Natural killer cell (primary cell): ENCODE results near the gene HMCN2. TPM values are rescaled to one million over a fixed set of nuclear protein-coding genes. Genes with fewer than 3 reads are reported as not detected.

Source experiments
- ATAC-seq, 3 donors: fragments of 150-1000 bp in 2 of 3; fragments of 200-7000 bp in 1 of 3; cut with Tn5 transposase; 1 replicate in 1 of 3; 2 replicates in 2 of 3; pipeline ENCODE4 v1.10.0; 2021; ENCODE audit warnings: mild to moderate bottlenecking in 2 of 3, moderate library complexity in 2 of 3
- DNase-seq, 2 donors: peaks; one replicate each; pipeline versions ENCODE4 v3.0.0 to v3.0.0-alpha.2; 2013 to 2021; ENCODE audit warnings: mixed read lengths in 1 of 2
- H3K27ac ChIP-seq: one replicate; pipeline ENCODE4 v1.5.1; 2013; ENCODE audit warnings: mild to moderate bottlenecking, low read length
- H3K27me3 ChIP-seq: one replicate; pipeline ENCODE4 v1.6.1; 2013; ENCODE audit warnings: low read length; ENCODE audit not compliant: control insufficient read depth, insufficient read depth
- H3K36me3 ChIP-seq: one replicate; pipeline ENCODE4 v1.6.1; 2013; ENCODE audit warnings: low read length; ENCODE audit not compliant: control insufficient read depth, insufficient read depth
- H3K4me1 ChIP-seq: one replicate; pipeline ENCODE4 v1.6.1; 2013; ENCODE audit warnings: low read length; ENCODE audit not compliant: control insufficient read depth, insufficient read depth
- H3K4me3 ChIP-seq: one replicate; pipeline ENCODE4 v1.5.1; 2013; ENCODE audit warnings: low read length
- H3K9me3 ChIP-seq: one replicate; pipeline ENCODE4 v1.6.1; 2013; ENCODE audit warnings: low read length; ENCODE audit not compliant: control insufficient read depth, insufficient read depth
- H3K27ac Mint-ChIP-seq, 2 donors: one replicate each; pipeline ENCODE4 v1.8.0; 2022; ENCODE audit warnings: mild to moderate bottlenecking in 2 of 2, mixed read lengths in 2 of 2, moderate library complexity in 1 of 2
- H3K27me3 Mint-ChIP-seq, 2 donors: one replicate each; pipeline ENCODE4 v1.8.0; 2022; ENCODE audit warnings: low read depth in 2 of 2, mixed read lengths in 2 of 2
- H3K36me3 Mint-ChIP-seq: one replicate; pipeline ENCODE4 v1.8.0; 2022; ENCODE audit warnings: mixed read lengths
- H3K4me1 Mint-ChIP-seq, 2 donors: one replicate each; pipeline ENCODE4 v1.8.0; 2022; ENCODE audit warnings: mixed read lengths in 2 of 2
- H3K4me3 Mint-ChIP-seq: one replicate; pipeline ENCODE4 v1.8.0; 2022; ENCODE audit warnings: mild to moderate bottlenecking, moderate library complexity, mixed read lengths
- H3K9me3 Mint-ChIP-seq, 2 donors: one replicate each; pipeline ENCODE4 v1.8.0; 2022; ENCODE audit warnings: mixed read lengths in 2 of 2
- CTCF ChIP-seq: fragments of 200-600 bp; IDR thresholded peaks from one replicate; pipeline ENCODE4 v1.8.0; 2022; ENCODE audit warnings: antibody characterized with exemption
- WGBS: methylation state at CpG from one replicate; pipeline ENCODE4 v1.1.7; 2013; ENCODE audit warnings: missing lambda C conversion rate; ENCODE audit not compliant: insufficient coverage; 5-methylcytosine and 5-hydroxymethylcytosine counted together
- intact Hi-C: fragments of 100-400 bp; cut with micrococcal nuclease; formaldehyde crosslinking; loops from one replicate; pipeline ENCODE4 v1.14.2; 2022
- total RNA-seq, 4 donors: library from RNA; stranded (reverse); fragments of 120-200 nt in 1 of 4; gene quantifications; one replicate each; pipeline versions ENCODE4 v1.2.3 to v1.2.4, GENCODE V29; 2013 to 2022

Gene HMCN2
- total RNA-seq, 3 donors from 2014 or later (not counting 1 experiment from before 2014, with no cell fraction given), result not detected

GRCh38 chr9:130394320-130394719, 128.8 kb downstream of the HMCN2 start:
- Histone ChIP-seq H3K36me3 (no peaks in the 10 kb centered on the region), H3K4me3 (no peak overlapping the region), H3K9me3 (no peaks in the 10 kb centered on the region), H3K27ac (no peak overlapping the region), H3K4me1 (no peaks in the 10 kb centered on the region), H3K27me3 (no peaks in the 10 kb centered on the region)
- ATAC-seq (no peak), DNase-seq (no peak)
- Mint-ChIP-seq H3K27me3 (peaks cover 0 to under 1% of the 10 kb centered on the region in 2 donors), H3K36me3 (no peaks in the 10 kb centered on the region), H3K4me3 (no peak overlapping the region), H3K27ac (no peak overlapping the region), H3K4me1 (no peaks in the 10 kb centered on the region), H3K9me3 (no peaks in the 10 kb centered on the region)
- WGBS, result 89% methylated on average over 11 of the region's 11 CpGs
- no peak for TF ChIP-seq CTCF
- intact Hi-C loops, result no loop called here

- no peak for TF ChIP-seq CTCF
- Mint-ChIP-seq H3K27me3 (no peaks in the 10 kb centered on the region), H3K36me3 (no peaks in the 10 kb centered on the region), H3K9me3 (no peaks in the 10 kb centered on the region), H3K4me1 (no peaks in the 10 kb centered on the region), H3K4me3 (no peak overlapping the region), H3K27ac (no peak overlapping the region)
- Histone ChIP-seq H3K36me3 (no peaks in the 10 kb centered on the region), H3K4me1 (no peaks in the 10 kb centered on the region), H3K9me3 (no peaks in the 10 kb centered on the region), H3K4me3 (no peak overlapping the region), H3K27ac (no peak overlapping the region), H3K27me3 (no peaks in the 10 kb centered on the region)
- no peak for DNase-seq
- no peak for ATAC-seq
- 89% methylated on average over 18 of the region's 23 CpGs for WGBS
- intact Hi-C loops, result no loop called here
These were observed 129.4 kb downstream of the HMCN2 start for GRCh38 chr9:130394814-130395470.

GRCh38 chr9:130395810-130396435, 130.4 kb downstream of the HMCN2 start:
- no peak for DNase-seq
- intact Hi-C loops, result no loop called here
- Histone ChIP-seq H3K9me3 (no peaks in the 10 kb centered on the region), H3K36me3 (no peaks in the 10 kb centered on the region), H3K4me1 (no peaks in the 10 kb centered on the region), H3K27ac (no peak overlapping the region), H3K4me3 (no peak overlapping the region), H3K27me3 (no peaks in the 10 kb centered on the region)
- no peak for TF ChIP-seq CTCF
- Mint-ChIP-seq H3K4me1 (no peaks in the 10 kb centered on the region), H3K27ac (no peak overlapping the region), H3K36me3 (no peaks in the 10 kb centered on the region), H3K27me3 (no peaks in the 10 kb centered on the region), H3K4me3 (no peak overlapping the region), H3K9me3 (no peaks in the 10 kb centered on the region)
- 94% methylated on average over 25 of the region's 26 CpGs for WGBS
- ATAC-seq, result no peak
